ENCODE data around the gene CHAD. TPM values are rescaled to one million over a fixed set of nuclear protein-coding genes. Genes with fewer than 3 reads are reported as not detected.

The CHAD gene
- total RNA-seq, 2 experiments from 2014 or later: not detected

DNA sequence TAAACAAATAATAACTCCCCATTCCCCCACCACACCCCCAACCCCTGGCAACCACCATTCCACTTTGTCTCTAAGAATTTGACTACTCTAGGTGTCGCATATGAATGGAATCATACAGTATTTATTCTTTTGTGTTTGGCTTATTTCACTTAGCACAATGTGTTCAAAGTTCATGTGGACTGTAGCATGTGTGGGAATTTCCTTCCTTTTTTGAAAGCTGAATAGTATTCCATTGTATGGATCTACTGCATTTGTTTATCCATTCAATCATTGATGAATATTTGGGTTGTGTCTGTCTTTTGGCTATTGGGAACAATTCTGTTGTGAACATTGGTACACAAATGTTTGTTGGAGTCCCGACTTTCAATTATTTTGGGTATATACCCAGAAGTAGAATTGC is 45.9 kb downstream of the CHAD start:
- H3K4me3 ChIP-seq (ENCODE audit: low read depth, low read length, poor library complexity, severe bottlenecking): no peak overlapping the region
- no peak for DNase-seq (ENCODE audit: low spot score)
- no peak overlapping the region for H3K4me2 ChIP-seq (ENCODE audit: low read length)
- intact Hi-C loops (cut with micrococcal nuclease; ENCODE audit: unreplicated experiment): no loop called here
- no peaks in the 10 kb centered on the region for H3K36me3 ChIP-seq (ENCODE audit: insufficient read depth, low read length)
- no peaks in the 10 kb centered on the region for H4K20me1 ChIP-seq (ENCODE audit: insufficient read depth, low read length)
- ChIA-PET POLR2A (interaction anchor here (0.6 to 3.4 kb wide), 3 partner anchors 25 to 301 kb away, joined by 4 to 12 read pairs (median 4); partner anchors contain the start of gene LRRC59), CTCF (ENCODE audit: unreplicated experiment) (no interaction called here)
- TF ChIP-seq EZH2phosphoT487 (IDR thresholded peaks at IDR 0.05; ENCODE audit: borderline replicate concordance, low read depth, low read length): no peak
- TF ChIP-seq, protein P1, sequence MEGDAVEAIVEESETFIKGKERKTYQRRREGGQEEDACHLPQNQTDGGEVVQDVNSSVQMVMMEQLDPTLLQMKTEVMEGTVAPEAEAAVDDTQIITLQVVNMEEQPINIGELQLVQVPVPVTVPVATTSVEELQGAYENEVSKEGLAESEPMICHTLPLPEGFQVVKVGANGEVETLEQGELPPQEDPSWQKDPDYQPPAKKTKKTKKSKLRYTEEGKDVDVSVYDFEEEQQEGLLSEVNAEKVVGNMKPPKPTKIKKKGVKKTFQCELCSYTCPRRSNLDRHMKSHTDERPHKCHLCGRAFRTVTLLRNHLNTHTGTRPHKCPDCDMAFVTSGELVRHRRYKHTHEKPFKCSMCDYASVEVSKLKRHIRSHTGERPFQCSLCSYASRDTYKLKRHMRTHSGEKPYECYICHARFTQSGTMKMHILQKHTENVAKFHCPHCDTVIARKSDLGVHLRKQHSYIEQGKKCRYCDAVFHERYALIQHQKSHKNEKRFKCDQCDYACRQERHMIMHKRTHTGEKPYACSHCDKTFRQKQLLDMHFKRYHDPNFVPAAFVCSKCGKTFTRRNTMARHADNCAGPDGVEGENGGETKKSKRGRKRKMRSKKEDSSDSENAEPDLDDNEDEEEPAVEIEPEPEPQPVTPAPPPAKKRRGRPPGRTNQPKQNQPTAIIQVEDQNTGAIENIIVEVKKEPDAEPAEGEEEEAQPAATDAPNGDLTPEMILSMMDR (conservative IDR thresholded peaks at IDR 0.05; ENCODE audit: low read length): no peak
- H2AFZ ChIP-seq (ENCODE audit: low read length): no peak overlapping the region
- H3K4me1 ChIP-seq (ENCODE audit: insufficient read depth, low read length, poor library complexity, severe bottlenecking): peaks cover 37% of the 10 kb centered on the region
- H3K9me3 ChIP-seq (ENCODE audit: low read length): no peaks in the 10 kb centered on the region; the same call in 1 of the 2 replicates
- no TSS peak for BruUV-seq (replicated peaks)
- no peaks in the 10 kb centered on the region for H3K9me2 ChIP-seq (ENCODE audit: insufficient read depth, low read length)
- no peaks in the 10 kb centered on the region for H3K79me2 ChIP-seq (ENCODE audit: insufficient read depth, low read depth, low read length)
- no peak overlapping the region for H3K27ac ChIP-seq (ENCODE audit: low read depth, low read length, poor library complexity, severe bottlenecking)

DNA sequence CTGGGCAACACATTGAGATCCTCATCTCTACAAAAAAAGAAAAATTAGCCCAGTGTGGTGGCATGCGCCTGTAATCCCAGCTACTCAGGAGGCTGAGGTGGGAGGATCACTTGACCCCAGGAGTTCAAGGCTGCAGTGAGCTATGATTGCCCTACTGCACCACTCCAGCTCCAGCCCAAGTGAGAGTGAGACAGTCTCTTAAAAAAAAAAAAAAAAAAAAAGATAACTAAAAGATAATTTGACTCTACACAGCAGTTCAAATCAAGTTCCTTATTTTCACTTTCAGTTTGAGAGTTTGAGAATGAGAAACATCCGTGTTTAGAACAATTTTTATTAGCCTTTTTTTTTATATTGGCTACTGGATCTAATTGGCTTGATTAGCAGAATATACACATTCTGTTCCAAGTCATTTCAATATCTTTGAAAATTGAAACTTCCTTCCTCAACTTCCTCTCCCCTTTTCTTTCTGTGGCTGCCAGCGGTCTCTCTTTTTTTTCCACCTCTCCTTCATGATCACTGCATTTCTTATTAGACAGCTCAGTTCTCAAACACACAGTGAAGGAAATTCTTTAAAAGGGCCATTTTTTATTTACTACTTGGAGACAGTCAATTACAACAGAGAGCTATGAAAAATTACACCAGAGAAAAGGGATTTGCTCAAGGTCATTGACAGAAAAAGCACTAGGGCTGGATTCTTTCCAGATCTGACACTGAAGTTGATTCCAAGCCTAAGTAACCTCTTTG is 47.2 kb downstream of the CHAD start:
- Histone ChIP-seq H3K36me3 (ENCODE audit: insufficient read depth, low read length) (no peaks in the 10 kb centered on the region), H3K9me3 (ENCODE audit: low read length) (no peaks in the 10 kb centered on the region; the same call in 1 of the 2 replicates), H3K4me3 (ENCODE audit: low read depth, low read length, poor library complexity, severe bottlenecking) (peak overlapping the region; percentile 53), H3K79me2 (ENCODE audit: insufficient read depth, low read depth, low read length) (no peaks in the 10 kb centered on the region), H3K27ac (ENCODE audit: low read depth, low read length, poor library complexity, severe bottlenecking) (peak overlapping the region; percentile 68), H3K9me2 (ENCODE audit: insufficient read depth, low read length) (no peaks in the 10 kb centered on the region), H4K20me1 (ENCODE audit: insufficient read depth, low read length) (no peaks in the 10 kb centered on the region), H2AFZ (ENCODE audit: low read length) (peak overlapping the region; percentile 94), H3K4me1 (ENCODE audit: insufficient read depth, low read length, poor library complexity, severe bottlenecking) (peaks cover 25% of the 10 kb centered on the region), H3K4me2 (ENCODE audit: low read length) (peak overlapping the region; percentile 65)
- ChIA-PET CTCF (ENCODE audit: unreplicated experiment) (interaction anchor here (1.7 kb wide), 1 partner anchor 24 kb away, joined by 6 read pairs; the partner anchor contains the start of gene LRRC59), POLR2A (interaction anchor here (0.6 to 3.4 kb wide), 9 partner anchors 9 to 753 kb away, joined by 3 to 12 read pairs (median 4); partner anchors contain the start of genes EME1, LRRC59 and MRPL27)
- TF ChIP-seq EZH2phosphoT487 (IDR thresholded peaks at IDR 0.05; ENCODE audit: borderline replicate concordance, low read depth, low read length): no peak
- TF ChIP-seq, protein P1 (conservative IDR thresholded peaks at IDR 0.05; ENCODE audit: low read length): no peak
- DNase-seq (ENCODE audit: low spot score): peak; percentile 56
- intact Hi-C loops (cut with micrococcal nuclease; ENCODE audit: unreplicated experiment): no loop called here
- BruUV-seq (replicated peaks): no TSS peak
